ENCODE measurements around the gene ZIC4. TPM values are rescaled to one million over a fixed set of nuclear protein-coding genes. Genes with fewer than 3 reads are reported as not detected.

ZIC4 gene
- total RNA-seq, 1 experiment from 2014 or later: 0.17 TPM

GRCh38 chr3:147371771-147372340 lies 34.5 kb downstream of the ZIC4 start:
- DNase-seq (ENCODE audit: low read depth): no peak

DNA sequence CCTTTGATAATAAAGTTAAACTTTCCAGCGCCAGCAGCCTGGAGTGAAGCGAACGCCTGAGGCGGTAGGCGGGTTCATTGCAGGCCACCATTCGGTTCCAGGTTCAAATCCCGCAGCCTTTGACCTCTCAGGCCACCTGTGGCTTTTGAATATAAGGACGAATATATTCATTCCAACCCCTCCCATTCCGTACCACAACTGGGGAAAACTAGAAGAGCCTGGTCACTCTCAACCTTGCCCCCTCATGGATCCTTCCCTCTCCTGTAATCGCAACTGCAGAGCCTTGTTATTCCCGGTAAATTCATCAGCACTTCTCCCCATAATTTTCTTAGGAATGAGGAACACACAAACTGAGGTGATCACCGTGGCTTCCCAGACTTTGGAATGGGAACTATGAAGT lies 35.2 kb downstream of the ZIC4 start:
- DNase-seq (ENCODE audit: low read depth): no peak

DNA sequence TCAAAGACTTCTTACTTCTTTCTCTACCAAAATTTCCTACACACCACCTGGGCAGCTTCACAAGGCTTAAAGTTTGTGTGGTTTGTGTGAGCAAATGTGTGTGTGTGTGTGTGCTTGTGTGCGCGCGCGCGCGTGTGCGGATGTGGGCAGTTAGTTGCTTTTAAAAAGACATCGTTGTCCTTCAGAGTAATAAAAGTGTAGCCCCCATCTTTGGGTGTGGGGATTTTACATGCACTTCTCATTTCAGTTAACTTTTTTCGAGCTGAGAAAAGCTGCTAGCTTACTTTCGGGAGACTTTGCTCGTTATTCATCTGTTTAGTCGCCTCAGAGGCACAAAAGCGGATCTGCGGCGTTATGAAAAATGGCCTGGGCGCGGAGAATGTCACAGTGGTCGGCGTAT lies 36.0 kb downstream of the ZIC4 start:
- DNase-seq (ENCODE audit: low read depth): peak; percentile 31

- peak; percentile 54 for DNase-seq (ENCODE audit: low read depth)
These were observed 36.7 kb downstream of the ZIC4 start for GRCh38 chr3:147369661-147370123.

DNA sequence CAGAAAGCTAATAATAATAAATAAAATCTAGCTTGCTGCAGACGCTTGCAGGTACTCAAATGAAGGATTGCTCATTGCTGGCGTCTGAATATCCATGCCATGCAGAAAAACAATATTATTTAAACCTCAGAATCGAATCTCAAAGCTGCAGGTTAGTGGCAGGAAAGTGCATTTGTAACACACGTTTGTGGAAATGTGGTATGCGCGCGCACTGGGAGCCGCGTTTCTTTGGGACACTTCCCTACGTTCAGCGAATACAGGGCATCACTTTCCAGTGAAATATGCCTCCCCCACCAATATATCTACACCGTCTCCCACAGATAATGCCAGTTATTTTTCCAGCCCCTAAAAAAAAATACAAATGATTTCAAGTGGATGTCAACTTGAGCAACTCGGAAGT lies 37.1 kb downstream of the ZIC4 start:
- peak; percentile 46 for DNase-seq (ENCODE audit: low read depth)

- no peak for DNase-seq (ENCODE audit: low read depth)
These were observed 37.7 kb downstream of the ZIC4 start for GRCh38 chr3:147368561-147369221.

GRCh38 chr3:147368151-147368550 lies 38.2 kb downstream of the ZIC4 start:
- DNase-seq (ENCODE audit: low read depth): no peak

GRCh38 chr3:147367676-147368075 lies 38.7 kb downstream of the ZIC4 start:
- DNase-seq (ENCODE audit: low read depth): no peak

DNA sequence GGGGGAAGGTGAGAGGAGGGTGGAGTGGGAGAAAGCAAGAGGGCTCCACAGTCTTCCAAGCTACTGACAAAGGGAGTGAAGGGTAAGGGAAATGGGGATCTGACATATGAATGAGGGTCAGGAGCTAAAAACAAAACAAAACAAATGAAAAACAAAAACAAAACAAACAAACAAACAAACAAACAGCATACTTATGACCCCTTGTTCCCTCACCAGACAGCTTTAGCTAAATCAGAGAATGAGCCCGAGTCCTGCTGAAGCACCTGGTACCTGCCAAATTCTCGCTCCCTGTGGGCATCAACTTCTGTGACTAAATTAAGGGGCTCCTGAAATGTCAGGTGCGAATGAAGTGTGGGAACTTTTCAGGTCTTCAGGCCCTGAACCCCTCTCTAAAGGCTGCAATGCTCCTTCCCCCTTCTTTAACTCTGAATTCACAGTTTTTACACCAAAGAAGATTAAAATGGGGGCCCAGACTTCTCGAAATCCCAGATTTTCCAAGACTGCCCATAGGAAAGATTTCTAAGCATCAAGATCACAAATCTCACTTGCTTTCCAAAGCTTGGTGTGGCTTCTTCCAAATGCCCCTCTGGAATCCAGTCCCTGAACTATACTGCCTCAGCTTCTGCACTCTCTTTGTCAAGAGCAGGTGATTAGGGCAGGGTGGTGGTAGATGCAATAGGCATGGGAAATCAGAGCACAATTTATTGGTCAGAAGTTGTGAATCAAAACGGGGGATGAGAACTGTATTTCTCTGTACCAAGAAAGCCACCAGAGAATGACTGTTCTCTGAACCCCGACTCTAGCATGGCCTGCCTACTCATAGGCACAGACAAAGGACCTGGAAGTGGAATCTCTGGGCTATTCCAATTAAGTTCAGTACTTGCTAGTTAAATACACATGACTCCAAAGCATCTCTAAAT lies 40.9 kb downstream of the ZIC4 start:
- DNase-seq (ENCODE audit: low read depth): no peak

GRCh38 chr3:147364771-147365170 lies 41.6 kb downstream of the ZIC4 start:
- no peak for DNase-seq (ENCODE audit: low read depth)

DNA sequence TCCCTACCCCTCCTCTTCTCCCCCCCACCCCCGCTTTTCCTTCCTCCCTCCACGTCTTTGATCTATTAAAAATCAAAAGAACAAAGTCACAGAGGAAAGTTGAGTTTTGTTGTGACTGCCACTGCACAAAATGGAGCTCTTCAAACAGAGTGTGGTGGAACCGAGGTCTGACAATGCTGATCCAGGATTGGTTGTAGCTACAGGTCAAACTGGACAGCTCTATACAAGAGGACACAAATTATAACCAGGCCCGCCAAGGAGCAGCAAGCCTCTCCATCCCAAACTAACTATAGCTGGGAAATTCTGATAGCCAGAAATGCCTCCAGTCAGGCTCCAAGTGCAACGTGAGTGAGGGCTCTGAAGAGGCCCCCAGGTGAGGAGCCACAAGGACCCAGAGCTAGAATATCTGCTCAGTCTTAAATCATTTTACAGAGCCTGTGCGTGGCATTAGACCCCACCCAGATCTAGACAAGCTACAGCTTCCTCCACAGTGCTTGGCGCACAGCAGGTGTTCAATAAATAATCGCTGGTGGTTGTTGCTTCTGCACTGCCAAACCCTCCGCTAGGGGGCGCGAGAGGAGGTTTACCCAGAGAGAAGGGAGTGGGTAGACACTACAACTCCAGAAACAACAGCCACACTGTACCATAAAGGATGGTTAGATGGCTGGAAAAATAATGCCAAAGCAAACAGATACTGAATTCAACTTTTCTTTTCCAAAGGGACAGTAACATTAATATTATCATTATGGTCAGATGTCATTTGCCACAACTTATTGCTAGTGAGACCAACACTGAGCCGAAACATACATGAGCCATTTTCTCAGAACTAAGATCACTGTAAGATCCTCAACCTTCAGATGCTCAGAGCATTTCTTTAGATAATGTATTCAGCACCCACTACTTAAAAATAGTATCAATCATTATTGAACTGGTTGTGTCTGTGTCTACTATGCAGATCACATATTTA lies 44.6 kb downstream of the ZIC4 start:
- peak; percentile 57 for DNase-seq (ENCODE audit: low read depth)

- DNase-seq (ENCODE audit: low read depth): no peak
These were observed 45.5 kb downstream of the ZIC4 start for GRCh38 chr3:147360646-147361453.

GRCh38 chr3:147360051-147360439 lies 46.3 kb downstream of the ZIC4 start:
- no peak for DNase-seq (ENCODE audit: low read depth)

GRCh38 chr3:147359177-147360050 lies 46.9 kb downstream of the ZIC4 start:
- no peak for DNase-seq (ENCODE audit: low read depth)

GRCh38 chr3:147358144-147358992 lies 48.0 kb downstream of the ZIC4 start:
- DNase-seq (ENCODE audit: low read depth): no peak

DNA sequence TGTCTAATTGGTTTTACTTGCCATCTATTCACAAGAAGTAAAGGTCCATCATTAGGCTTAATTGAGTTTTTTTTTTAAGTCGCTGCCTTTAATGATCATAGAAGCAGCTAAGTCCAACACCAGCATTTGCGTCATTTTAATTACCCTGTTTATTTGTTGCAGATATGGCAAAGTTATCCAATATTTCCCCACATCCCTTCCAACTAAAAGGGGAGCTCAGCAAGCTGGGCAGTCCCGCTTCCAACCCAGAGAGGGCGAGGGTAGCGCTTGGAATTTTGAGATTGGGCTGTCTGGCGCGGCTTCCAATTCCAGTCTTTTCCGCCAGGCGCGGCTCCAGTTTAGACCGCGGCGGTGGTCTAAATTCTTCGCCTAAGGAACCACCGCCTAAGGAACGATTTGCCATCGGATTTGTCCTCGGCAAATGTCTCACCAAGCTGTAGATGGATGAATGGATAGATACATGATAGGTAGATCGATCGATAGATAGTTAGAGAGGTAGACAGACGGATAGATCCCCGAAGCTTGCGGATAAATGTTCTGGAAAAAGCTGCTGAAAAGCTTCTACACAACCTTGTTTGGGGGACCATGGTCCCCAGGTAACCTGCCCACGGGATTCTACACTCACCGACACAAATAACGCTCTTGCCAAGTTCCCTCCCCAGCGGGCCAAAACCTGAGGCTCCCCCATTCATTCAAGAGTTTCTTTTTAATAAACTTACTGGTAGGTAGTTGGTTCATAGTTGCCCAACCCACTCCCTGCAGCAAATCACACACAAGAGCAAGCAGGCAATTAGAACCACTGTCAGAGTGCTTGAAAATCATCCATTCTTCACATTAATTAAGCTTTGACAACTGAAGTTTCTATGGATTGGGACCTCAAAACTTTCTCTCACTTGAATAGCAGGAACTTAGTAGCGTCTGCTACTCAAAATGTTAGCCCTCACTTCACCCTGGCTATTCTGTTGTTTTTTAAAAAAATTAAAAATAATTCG lies 49.1 kb downstream of the ZIC4 start:
- no peak for DNase-seq (ENCODE audit: low read depth)

DNA sequence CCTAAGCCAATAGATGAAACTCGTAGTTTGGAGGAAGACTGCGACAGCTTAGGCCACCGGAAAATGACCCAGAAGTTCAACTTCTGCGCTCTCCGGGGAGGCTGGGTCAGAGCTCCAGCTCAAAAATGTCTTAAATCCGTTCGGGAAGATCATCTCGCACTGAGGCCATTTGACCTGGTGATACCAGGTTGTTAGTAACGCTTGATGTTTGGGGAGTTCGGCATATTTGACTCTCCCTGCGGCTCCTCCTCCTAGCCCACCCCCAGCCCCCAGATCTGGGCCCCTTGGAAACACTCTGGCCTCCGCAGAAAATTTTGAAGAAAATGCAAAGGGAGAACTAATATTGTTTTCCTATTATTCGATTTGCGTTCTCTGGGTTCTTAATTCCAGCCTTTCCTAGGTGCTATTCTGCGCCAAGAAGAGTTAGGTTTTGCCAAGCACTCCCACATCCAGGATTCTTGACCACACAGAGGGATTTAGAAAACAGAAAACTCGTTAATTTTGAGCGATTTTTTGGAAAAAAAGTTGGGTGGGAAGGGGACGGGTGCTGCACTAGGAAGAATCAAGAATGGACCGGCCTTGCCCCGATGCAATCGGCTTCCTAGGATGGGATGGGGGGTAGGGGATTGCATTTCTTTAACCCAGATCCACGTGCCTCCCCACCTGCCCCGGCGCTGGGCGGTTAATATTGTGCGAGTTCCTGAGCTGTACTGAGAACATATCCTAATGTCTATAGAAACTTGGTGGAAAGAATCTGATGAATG lies 50.0 kb downstream of the ZIC4 start:
- no peak for DNase-seq (ENCODE audit: low read depth)
